BE2C (cell line): ENCODE measurements around the gene MYO5A.

Experiments
- DNase-seq: peaks from one replicate; pipeline ENCODE4 v3.0.0-alpha.2; 2020
- H3K27me3 ChIP-seq: fragments of 250-450 bp; sonication (Bioruptor Pico); 2 replicates; pipeline ENCODE4 v1.5.1; 2020; ENCODE audit warnings: mild to moderate bottlenecking
- H3K36me3 ChIP-seq: fragments of 250-450 bp; sonication (Bioruptor Pico); 2 replicates; pipeline ENCODE4 v1.5.1; 2020; ENCODE audit warnings: mild to moderate bottlenecking
- H3K4me1 ChIP-seq: fragments of 250-450 bp; sonication (Bioruptor Pico); 2 replicates; pipeline ENCODE4 v1.5.1; 2020
- H3K4me3 ChIP-seq: 2 replicates; pipeline ENCODE4 v1.5.1; 2011; ENCODE audit warnings: low read depth, low read length
- H3K9me3 ChIP-seq: fragments of 250-450 bp; sonication (Bioruptor Pico); 2 replicates; pipeline ENCODE4 v1.5.1; 2020
- CTCF ChIP-seq: IDR thresholded peaks from 2 replicates; pipeline ENCODE4 v1.5.1; 2012; ENCODE audit warnings: mild to moderate bottlenecking, low read depth, low read length

The MYO5A gene

GRCh38 chr15:52301265-52301847 lies 227.3 kb downstream of the MYO5A start:
- H3K4me3 ChIP-seq = no peak overlapping the region
- no peak for TF ChIP-seq CTCF
- DNase-seq = no peak

GRCh38 chr15:52295421-52296001 lies 233.2 kb downstream of the MYO5A start, which contains the start of gene MYO5C:
Gene MYO5C, minus strand, starts transcription at chr15:52295804. Its CDS starts 168 bp downstream, at chr15:52295636.
- Histone ChIP-seq H3K4me1 (no peaks in the 10 kb centered on the region), H3K36me3 (no peaks in the 10 kb centered on the region), H3K4me3 (peak within 1 kb of the TSS; percentile 55), H3K9me3 (no peaks in the 10 kb centered on the region), H3K27me3 (peaks cover 46% of the 10 kb centered on the region)
- TF ChIP-seq CTCF = no peak
- DNase-seq = peak; percentile 70

More at GRCh38 chr15:52301265-52301847, 227.3 kb downstream of the MYO5A start:
- Histone ChIP-seq H3K4me1 (no peaks in the 10 kb centered on the region), H3K9me3 (no peaks in the 10 kb centered on the region), H3K27me3 (peaks cover 8% of the 10 kb centered on the region), H3K36me3 (no peaks in the 10 kb centered on the region)

GRCh38 chr15:52294881-52295420 lies 233.7 kb downstream of the MYO5A start:
- Histone ChIP-seq H3K36me3 (no peaks in the 10 kb centered on the region), H3K4me1 (no peaks in the 10 kb centered on the region), H3K27me3 (peaks cover 42% of the 10 kb centered on the region), H3K9me3 (no peaks in the 10 kb centered on the region), H3K4me3 (peak overlapping the region; percentile 55)
- TF ChIP-seq CTCF = no peak
- DNase-seq = no peak

- Histone ChIP-seq H3K36me3 (no peaks in the 10 kb centered on the region), H3K4me3 (no peak overlapping the region), H3K27me3 (peaks cover 39% of the 10 kb centered on the region), H3K4me1 (no peaks in the 10 kb centered on the region), H3K9me3 (no peaks in the 10 kb centered on the region)
- no peak for DNase-seq
- TF ChIP-seq CTCF = no peak
Observed at GRCh38 chr15:52292780-52293392, 235.8 kb downstream of the MYO5A start.

GRCh38 chr15:52291204-52291603 lies 237.5 kb downstream of the MYO5A start:
- Histone ChIP-seq H3K4me3 (no peak overlapping the region), H3K9me3 (no peaks in the 10 kb centered on the region), H3K27me3 (peaks cover 37% of the 10 kb centered on the region), H3K36me3 (no peaks in the 10 kb centered on the region), H3K4me1 (no peaks in the 10 kb centered on the region)
- no peak for DNase-seq
- TF ChIP-seq CTCF = no peak

GRCh38 chr15:52290800-52291199 lies 237.9 kb downstream of the MYO5A start:
- no peak overlapping the region for H3K4me3 ChIP-seq
- no peaks in the 10 kb centered on the region for H3K9me3 ChIP-seq
- no peak for DNase-seq
- H3K27me3 ChIP-seq = peaks cover 33% of the 10 kb centered on the region
- H3K36me3 ChIP-seq = no peaks in the 10 kb centered on the region
- no peak for TF ChIP-seq CTCF
- H3K4me1 ChIP-seq = no peaks in the 10 kb centered on the region
